Neural cell (in vitro differentiated cells): Measurements from ENCODE around the gene ARMH1. TPM values are rescaled to one million over a fixed set of nuclear protein-coding genes. Genes with fewer than 3 reads are reported as not detected.

Source experiments
- H2AFZ ChIP-seq: fragments of 200-600, 300-800 bp; sonication (generic), shearing (Covaris generic); 2 replicates; pipeline ENCODE4 v1.6.0; 2014; ENCODE audit warnings: low read depth, mild to moderate bottlenecking, antibody characterized with exemption, low read length, moderate library complexity
- H3F3A ChIP-seq: fragments of 200-600 bp; shearing (Covaris generic); 2 replicates; pipeline ENCODE4 v1.6.1; 2016; ENCODE audit warnings: mild to moderate bottlenecking, moderate library complexity, mixed read lengths, antibody characterized with exemption, low read length; ENCODE audit not compliant: insufficient read depth, poor library complexity, severe bottlenecking
- H3K27ac ChIP-seq: fragments of 200-600, 300-800 bp; sonication (generic), shearing (Covaris generic); 2 replicates; pipeline ENCODE4 v1.5.1; 2014; ENCODE audit warnings: mild to moderate bottlenecking, low read length, moderate library complexity
- H3K27me3 ChIP-seq: fragments of 300-800, 200-600 bp; sonication (generic), shearing (Covaris generic); 2 replicates; pipeline ENCODE4 v1.6.0; 2014; ENCODE audit warnings: mild to moderate bottlenecking, low read depth, low read length, moderate library complexity; ENCODE audit not compliant: insufficient read depth
- H3K36me3 ChIP-seq: fragments of 300-800, 200-600 bp; sonication (generic), shearing (Covaris generic); 2 replicates; pipeline ENCODE4 v1.5.1; 2014; ENCODE audit warnings: mild to moderate bottlenecking, antibody characterized with exemption, low read length, moderate library complexity; ENCODE audit not compliant: insufficient read depth
- H3K4me2 ChIP-seq: fragments of 300-800, 200-600 bp; sonication (generic), shearing (Covaris generic); 2 replicates; pipeline ENCODE4 v1.6.0; 2014; ENCODE audit warnings: mild to moderate bottlenecking, low read length
- H3K4me3 ChIP-seq: fragments of 300-800, 200-600 bp; sonication (generic), shearing (Covaris generic); 2 replicates; pipeline ENCODE4 v1.5.1; 2014; ENCODE audit warnings: mild to moderate bottlenecking, low read length, moderate library complexity
- H3K79me2 ChIP-seq: fragments of 200-600 bp; shearing (Covaris generic); replicated peaks from 2 replicates; pipeline ENCODE4 v1.6.0; 2014; ENCODE audit warnings: mild to moderate bottlenecking, low read length, moderate library complexity; ENCODE audit not compliant: insufficient read depth
- H3K9ac ChIP-seq: fragments of 300-800, 200-600 bp; sonication (generic), shearing (Covaris generic); 2 replicates; pipeline ENCODE4 v1.6.1; 2016; ENCODE audit warnings: mild to moderate bottlenecking, low read length, mixed read lengths
- H3K9me2 ChIP-seq: fragments of 200-600 bp; shearing (Covaris generic); 2 replicates; pipeline ENCODE4 v1.6.1; 2016; ENCODE audit warnings: mild to moderate bottlenecking, low read length, mixed read lengths; ENCODE audit not compliant: insufficient read depth
- H3K9me3 ChIP-seq: fragments of 200-600, 300-800 bp; sonication (generic), shearing (Covaris generic); 2 replicates; pipeline ENCODE4 v1.6.1; 2016; ENCODE audit warnings: mild to moderate bottlenecking, mixed run types, low read length, moderate library complexity, mixed read lengths
- H4K20me1 ChIP-seq: fragments of 200-600 bp; shearing (Covaris generic); 2 replicates; pipeline ENCODE4 v1.6.1; 2016; ENCODE audit warnings: mild to moderate bottlenecking, mixed run types; ENCODE audit not compliant: insufficient read depth
- EP300 ChIP-seq: fragments of 450-650 bp; conservative IDR thresholded peaks from 2 replicates; pipeline ENCODE4 v1.6.1; 2014; ENCODE audit warnings: antibody characterized with exemption, mild to moderate bottlenecking, moderate library complexity; ENCODE audit not compliant: poor library complexity, severe bottlenecking
- EZH2 ChIP-seq: fragments of 200-600, 300-800 bp; shearing (Covaris generic), sonication (generic); IDR thresholded peaks from 2 replicates; pipeline ENCODE4 v1.6.1; 2014; ENCODE audit warnings: antibody characterized with exemption, low read length, borderline replicate concordance, mild to moderate bottlenecking; ENCODE audit not compliant: insufficient read depth, poor library complexity, severe bottlenecking
- MXI1 ChIP-seq: fragments of 450-650 bp; conservative IDR thresholded peaks from 2 replicates; pipeline ENCODE4 v1.6.1; 2014; ENCODE audit warnings: antibody characterized with exemption, mild to moderate bottlenecking; ENCODE audit not compliant: poor library complexity, severe bottlenecking
- POLR2AphosphoS5 ChIP-seq: IDR thresholded peaks from 2 replicates; pipeline ENCODE4 v1.6.1; 2012
- RAD21 ChIP-seq: fragments of 450-650 bp; conservative IDR thresholded peaks from 2 replicates; pipeline ENCODE4 v1.6.1; 2014; ENCODE audit warnings: antibody characterized with exemption, mild to moderate bottlenecking, moderate library complexity
- SMC3 ChIP-seq: fragments of 450-650 bp; conservative IDR thresholded peaks from 2 replicates; pipeline ENCODE4 v1.6.1; 2014; ENCODE audit warnings: antibody characterized with exemption, mild to moderate bottlenecking, moderate library complexity; ENCODE audit not compliant: poor library complexity
- TAF1 ChIP-seq: IDR thresholded peaks from 2 replicates; pipeline ENCODE4 v1.6.1; 2012; ENCODE audit warnings: low read depth
- polyA plus RNA-seq: library from polyadenylated mRNA; depleted of rRNA; stranded (reverse); fragments of >200 nt; gene quantifications from 2 replicates; pipeline ENCODE4 v1.2.3, GENCODE V29; 2014
- TF ChIP-seq, protein P1 (sequence below): IDR thresholded peaks from 2 replicates; pipeline ENCODE4 v1.6.1; 2012; ENCODE audit warnings: borderline replicate concordance
- TF ChIP-seq, protein P2 (sequence below): fragments of 450-650 bp; IDR thresholded peaks from 2 replicates; pipeline ENCODE4 v1.5.1; 2014; ENCODE audit warnings: antibody characterized with exemption, mild to moderate bottlenecking, moderate library complexity; ENCODE audit not compliant: poor library complexity, severe bottlenecking

Gene ARMH1
- polyA plus RNA-seq, 1 donor from 2014 or later: 105 TPM

DNA sequence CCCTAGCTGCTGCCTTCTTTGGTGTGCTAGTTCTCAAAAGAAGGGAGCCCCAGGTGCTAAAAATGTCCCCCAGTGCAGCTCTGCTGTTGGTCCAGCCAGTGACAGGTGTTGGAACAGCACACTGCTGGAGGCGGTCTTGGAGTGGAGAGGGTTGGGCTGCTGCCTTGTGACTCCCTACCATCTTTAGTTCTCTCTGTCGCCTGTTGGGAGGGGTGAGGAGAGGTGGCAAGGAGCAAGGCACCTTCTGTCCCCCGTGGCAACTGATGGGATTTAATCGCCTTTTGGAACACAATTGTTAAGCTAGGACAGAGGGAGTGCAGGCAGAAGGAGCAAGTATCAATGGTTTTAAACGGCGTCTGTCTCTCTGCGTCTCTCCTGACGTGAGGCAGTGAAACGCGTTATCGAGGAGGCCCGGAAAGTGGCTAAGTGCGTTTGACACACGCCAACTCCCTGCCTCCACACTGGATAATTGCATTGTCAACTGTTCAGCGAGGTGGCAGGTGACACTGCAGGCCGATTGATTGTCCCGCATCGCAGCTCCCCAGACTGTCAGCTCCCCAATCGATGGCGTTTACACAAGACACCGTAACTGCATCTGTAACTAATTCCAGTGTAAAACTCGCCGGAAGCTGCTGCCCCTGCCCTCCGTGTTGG lies 34.2 kb upstream of the ARMH1 start:
- H3K27ac ChIP-seq: peak overlapping the region; percentile 72
- no peaks in the 10 kb centered on the region for H3K79me2 ChIP-seq
- peak overlapping the region; percentile 35 for H3K9ac ChIP-seq
- no peaks in the 10 kb centered on the region for H3K9me3 ChIP-seq
- no peak overlapping the region for H2AFZ ChIP-seq
- peak overlapping the region; percentile 38 for H3K4me3 ChIP-seq
- no peak for TF ChIP-seq EZH2
- peak; percentile 31 for TF ChIP-seq MXI1
- no peak for TF ChIP-seq TAF1
- TF ChIP-seq, protein P1, sequence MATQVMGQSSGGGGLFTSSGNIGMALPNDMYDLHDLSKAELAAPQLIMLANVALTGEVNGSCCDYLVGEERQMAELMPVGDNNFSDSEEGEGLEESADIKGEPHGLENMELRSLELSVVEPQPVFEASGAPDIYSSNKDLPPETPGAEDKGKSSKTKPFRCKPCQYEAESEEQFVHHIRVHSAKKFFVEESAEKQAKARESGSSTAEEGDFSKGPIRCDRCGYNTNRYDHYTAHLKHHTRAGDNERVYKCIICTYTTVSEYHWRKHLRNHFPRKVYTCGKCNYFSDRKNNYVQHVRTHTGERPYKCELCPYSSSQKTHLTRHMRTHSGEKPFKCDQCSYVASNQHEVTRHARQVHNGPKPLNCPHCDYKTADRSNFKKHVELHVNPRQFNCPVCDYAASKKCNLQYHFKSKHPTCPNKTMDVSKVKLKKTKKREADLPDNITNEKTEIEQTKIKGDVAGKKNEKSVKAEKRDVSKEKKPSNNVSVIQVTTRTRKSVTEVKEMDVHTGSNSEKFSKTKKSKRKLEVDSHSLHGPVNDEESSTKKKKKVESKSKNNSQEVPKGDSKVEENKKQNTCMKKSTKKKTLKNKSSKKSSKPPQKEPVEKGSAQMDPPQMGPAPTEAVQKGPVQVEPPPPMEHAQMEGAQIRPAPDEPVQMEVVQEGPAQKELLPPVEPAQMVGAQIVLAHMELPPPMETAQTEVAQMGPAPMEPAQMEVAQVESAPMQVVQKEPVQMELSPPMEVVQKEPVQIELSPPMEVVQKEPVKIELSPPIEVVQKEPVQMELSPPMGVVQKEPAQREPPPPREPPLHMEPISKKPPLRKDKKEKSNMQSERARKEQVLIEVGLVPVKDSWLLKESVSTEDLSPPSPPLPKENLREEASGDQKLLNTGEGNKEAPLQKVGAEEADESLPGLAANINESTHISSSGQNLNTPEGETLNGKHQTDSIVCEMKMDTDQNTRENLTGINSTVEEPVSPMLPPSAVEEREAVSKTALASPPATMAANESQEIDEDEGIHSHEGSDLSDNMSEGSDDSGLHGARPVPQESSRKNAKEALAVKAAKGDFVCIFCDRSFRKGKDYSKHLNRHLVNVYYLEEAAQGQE: no peak
- TF ChIP-seq, protein P2, sequence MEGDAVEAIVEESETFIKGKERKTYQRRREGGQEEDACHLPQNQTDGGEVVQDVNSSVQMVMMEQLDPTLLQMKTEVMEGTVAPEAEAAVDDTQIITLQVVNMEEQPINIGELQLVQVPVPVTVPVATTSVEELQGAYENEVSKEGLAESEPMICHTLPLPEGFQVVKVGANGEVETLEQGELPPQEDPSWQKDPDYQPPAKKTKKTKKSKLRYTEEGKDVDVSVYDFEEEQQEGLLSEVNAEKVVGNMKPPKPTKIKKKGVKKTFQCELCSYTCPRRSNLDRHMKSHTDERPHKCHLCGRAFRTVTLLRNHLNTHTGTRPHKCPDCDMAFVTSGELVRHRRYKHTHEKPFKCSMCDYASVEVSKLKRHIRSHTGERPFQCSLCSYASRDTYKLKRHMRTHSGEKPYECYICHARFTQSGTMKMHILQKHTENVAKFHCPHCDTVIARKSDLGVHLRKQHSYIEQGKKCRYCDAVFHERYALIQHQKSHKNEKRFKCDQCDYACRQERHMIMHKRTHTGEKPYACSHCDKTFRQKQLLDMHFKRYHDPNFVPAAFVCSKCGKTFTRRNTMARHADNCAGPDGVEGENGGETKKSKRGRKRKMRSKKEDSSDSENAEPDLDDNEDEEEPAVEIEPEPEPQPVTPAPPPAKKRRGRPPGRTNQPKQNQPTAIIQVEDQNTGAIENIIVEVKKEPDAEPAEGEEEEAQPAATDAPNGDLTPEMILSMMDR: peak; percentile 56
- TF ChIP-seq RAD21: peak; percentile 47
- TF ChIP-seq EP300: peak; percentile 98
- TF ChIP-seq SMC3: peak; percentile 34
- TF ChIP-seq POLR2AphosphoS5: peak; percentile 93
- no peaks in the 10 kb centered on the region for H3F3A ChIP-seq
- peak overlapping the region; percentile 44 for H3K4me2 ChIP-seq
- no peaks in the 10 kb centered on the region for H3K27me3 ChIP-seq
- no peaks in the 10 kb centered on the region for H3K9me2 ChIP-seq
- H3K36me3 ChIP-seq: no peaks in the 10 kb centered on the region
- no peaks in the 10 kb centered on the region for H4K20me1 ChIP-seq

DNA sequence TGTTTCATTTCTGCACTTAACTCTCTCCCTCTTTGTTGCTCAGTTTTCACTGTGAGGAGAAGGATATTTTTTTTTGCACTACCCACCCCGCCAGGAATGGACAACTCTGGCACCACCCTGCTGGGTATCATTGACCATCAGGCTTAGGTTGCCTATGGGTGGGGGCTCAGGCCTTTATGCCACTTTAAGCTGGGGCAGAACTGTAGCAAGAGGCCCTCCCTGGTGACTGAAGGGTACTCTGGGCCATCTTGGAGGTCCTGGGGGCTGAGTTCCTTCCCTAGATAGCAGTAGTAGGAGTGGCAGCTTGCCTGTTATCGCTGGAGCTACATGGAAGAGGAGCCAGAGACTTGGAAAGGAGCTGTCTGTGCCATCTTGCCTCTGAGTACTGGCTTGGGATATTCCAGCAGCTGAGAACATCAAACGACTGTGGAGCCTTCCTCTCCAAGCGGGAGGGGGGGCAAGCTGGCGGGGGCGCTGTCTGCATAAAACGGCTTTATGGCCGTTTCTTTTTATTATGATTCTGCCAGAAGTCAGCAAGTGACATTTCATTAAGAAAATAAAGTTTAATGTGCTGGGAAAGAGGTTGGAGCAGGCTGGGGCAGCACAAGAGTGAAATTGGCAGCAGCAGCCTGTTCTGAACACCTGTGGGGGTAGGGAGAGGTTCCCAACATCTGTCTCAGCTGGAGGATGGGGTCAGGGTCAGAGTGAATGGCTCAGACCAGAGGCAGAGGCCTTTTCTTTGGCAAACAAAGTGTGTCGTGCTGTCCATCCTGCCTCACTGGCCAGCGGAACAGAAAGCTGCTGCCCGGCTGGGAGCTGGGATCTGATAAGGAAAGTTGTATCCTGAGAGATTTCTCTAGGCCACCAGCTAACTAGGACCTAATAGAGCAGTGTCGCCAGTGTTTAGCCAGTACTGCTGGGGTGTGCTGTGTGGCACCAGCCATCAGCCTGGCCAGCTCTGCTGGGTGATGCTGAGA lies 33.1 kb upstream of the ARMH1 start:
- peak overlapping the region; percentile 72 for H3K27ac ChIP-seq
- TF ChIP-seq EP300 (no peak), MXI1 (no peak), TAF1 (no peak), SMC3 (no peak), POLR2AphosphoS5 (no peak), RAD21 (no peak), EZH2 (no peak)
- TF ChIP-seq, protein P2: no peak
- TF ChIP-seq, protein P1: no peak
- no peak overlapping the region for H3K4me2 ChIP-seq
- no peaks in the 10 kb centered on the region for H3K9me2 ChIP-seq
- H3K9ac ChIP-seq: peak overlapping the region; percentile 35
- H3K4me3 ChIP-seq: peak overlapping the region; percentile 38
- no peaks in the 10 kb centered on the region for H3K9me3 ChIP-seq
- H3K79me2 ChIP-seq: no peaks in the 10 kb centered on the region
- H2AFZ ChIP-seq: no peak overlapping the region
- no peaks in the 10 kb centered on the region for H3F3A ChIP-seq
- H4K20me1 ChIP-seq: no peaks in the 10 kb centered on the region
- no peaks in the 10 kb centered on the region for H3K27me3 ChIP-seq
- no peaks in the 10 kb centered on the region for H3K36me3 ChIP-seq
